ENCODE measurements around the gene FGFBP2. TPM values are rescaled to one million over a fixed set of nuclear protein-coding genes. Genes with fewer than 3 reads are reported as not detected.
A peak's percentile ranks its signal among the peaks of the same experiment; 100 is the strongest.

Gene FGFBP2, protein sequence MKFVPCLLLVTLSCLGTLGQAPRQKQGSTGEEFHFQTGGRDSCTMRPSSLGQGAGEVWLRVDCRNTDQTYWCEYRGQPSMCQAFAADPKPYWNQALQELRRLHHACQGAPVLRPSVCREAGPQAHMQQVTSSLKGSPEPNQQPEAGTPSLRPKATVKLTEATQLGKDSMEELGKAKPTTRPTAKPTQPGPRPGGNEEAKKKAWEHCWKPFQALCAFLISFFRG
- polyA plus RNA-seq (2011; rRNA removed) (not detected in 2 replicates), polyA minus RNA-seq (2011; rRNA and poly(A)+ RNA removed) (not detected in 2 replicates)

DNA sequence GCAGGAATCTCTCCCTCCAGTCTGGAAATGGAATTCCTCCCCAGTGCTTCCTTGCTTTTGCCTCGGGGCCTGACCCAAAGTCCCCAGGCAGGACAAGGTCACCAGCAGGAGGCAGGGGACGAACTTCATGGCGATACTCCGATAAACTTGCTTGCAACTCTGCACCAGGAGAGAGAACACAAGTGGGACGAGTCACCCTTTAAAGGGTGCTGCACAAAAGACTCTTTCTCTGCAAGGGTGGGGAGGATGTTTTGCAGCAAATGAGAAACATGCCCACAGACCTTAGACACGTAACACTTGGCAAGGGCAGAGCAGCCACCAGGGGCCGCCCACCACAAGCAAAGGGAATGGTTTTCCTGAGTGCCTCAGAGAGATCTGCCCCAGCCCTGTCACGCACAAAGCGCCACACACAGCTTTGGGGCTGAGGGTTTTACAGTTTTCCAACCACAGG is at the start of gene FGFBP2:
TSS of gene FGFBP2 (minus strand) at position 175 of the 451 bp plus-strand sequence. CDS start at position 129, 46 bp downstream.
- no peak for DNase-seq (ENCODE audit: low read depth)
- Histone ChIP-seq H3K36me3 (ENCODE audit: control insufficient read depth, insufficient read depth, low read length) (no peaks in the 10 kb centered on the region), H3K27me3 (ENCODE audit: control insufficient read depth, insufficient read depth, low read length) (peaks cover 6% of the 10 kb centered on the region), H3K4me3 (ENCODE audit: low read depth, low read length) (no peak within 1 kb of the TSS)
- POLR2A ChIA-PET, result no interaction called here
- TF ChIP-seq, protein P1, sequence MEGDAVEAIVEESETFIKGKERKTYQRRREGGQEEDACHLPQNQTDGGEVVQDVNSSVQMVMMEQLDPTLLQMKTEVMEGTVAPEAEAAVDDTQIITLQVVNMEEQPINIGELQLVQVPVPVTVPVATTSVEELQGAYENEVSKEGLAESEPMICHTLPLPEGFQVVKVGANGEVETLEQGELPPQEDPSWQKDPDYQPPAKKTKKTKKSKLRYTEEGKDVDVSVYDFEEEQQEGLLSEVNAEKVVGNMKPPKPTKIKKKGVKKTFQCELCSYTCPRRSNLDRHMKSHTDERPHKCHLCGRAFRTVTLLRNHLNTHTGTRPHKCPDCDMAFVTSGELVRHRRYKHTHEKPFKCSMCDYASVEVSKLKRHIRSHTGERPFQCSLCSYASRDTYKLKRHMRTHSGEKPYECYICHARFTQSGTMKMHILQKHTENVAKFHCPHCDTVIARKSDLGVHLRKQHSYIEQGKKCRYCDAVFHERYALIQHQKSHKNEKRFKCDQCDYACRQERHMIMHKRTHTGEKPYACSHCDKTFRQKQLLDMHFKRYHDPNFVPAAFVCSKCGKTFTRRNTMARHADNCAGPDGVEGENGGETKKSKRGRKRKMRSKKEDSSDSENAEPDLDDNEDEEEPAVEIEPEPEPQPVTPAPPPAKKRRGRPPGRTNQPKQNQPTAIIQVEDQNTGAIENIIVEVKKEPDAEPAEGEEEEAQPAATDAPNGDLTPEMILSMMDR (IDR thresholded peaks at IDR 0.05; ENCODE audit: insufficient read depth, low read depth, low read length), result peak; percentile 58
- CTCF ChIA-PET, result interaction anchor here (0.6 to 4.4 kb wide), 10 partner anchors 23 to 301 kb away, joined by 3 to 38 read pairs (median 4); no protein-coding TSS in a partner anchor

DNA sequence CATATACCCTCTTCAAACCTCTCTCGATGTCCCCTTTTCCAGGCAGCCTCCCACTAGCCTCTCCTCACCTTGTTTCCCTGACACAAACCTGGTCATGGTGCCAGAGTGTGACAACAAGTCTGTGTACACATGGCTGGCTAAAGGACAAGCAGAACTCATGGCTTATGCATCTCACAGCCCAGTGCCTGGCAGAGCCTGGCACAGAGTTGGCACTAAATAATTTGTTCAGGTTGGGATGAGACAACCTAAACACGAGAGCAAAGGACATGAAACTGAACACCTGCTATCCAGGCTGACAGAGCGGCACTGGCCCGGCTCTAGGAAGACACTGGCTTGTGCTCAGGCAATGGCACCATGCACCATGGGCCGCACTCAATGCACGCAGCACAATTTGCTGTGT is 48.2 kb upstream of the FGFBP2 start:
- peaks cover 3% of the 10 kb centered on the region for H3K27me3 ChIP-seq (ENCODE audit: control insufficient read depth, insufficient read depth, low read length)
- ChIA-PET CTCF (interaction anchor here (1.2 kb wide), 1 partner anchor 55 kb away, joined by 3 read pairs; no protein-coding TSS in a partner anchor), POLR2A (no interaction called here)
- no peak overlapping the region for H3K4me3 ChIP-seq (ENCODE audit: low read depth, low read length)
- no peak for DNase-seq (ENCODE audit: low read depth)
- H3K36me3 ChIP-seq (ENCODE audit: control insufficient read depth, insufficient read depth, low read length), result no peaks in the 10 kb centered on the region
- TF ChIP-seq, protein P1 (IDR thresholded peaks at IDR 0.05; ENCODE audit: insufficient read depth, low read depth, low read length), result no peak

DNA sequence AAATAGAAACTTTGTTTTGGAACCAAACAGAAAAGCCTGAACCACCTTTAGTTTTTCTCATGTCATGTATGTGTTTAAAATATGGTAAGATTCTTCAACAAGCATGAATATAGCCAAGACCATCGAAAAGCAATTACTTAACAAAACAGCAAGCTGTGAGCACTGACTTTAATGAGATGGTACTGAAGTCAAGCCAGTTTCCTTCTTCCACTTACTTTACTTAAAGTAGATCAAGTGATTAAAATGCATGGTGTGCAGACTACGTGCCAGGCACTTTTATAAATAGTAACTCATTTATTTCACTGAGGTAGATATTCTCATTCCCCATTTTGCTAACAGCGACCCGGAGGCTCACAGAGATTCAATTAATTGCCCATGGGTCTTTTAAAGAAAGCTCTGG is 46.2 kb upstream of the FGFBP2 start:
- no peak overlapping the region for H3K4me3 ChIP-seq (ENCODE audit: low read depth, low read length)

DNA sequence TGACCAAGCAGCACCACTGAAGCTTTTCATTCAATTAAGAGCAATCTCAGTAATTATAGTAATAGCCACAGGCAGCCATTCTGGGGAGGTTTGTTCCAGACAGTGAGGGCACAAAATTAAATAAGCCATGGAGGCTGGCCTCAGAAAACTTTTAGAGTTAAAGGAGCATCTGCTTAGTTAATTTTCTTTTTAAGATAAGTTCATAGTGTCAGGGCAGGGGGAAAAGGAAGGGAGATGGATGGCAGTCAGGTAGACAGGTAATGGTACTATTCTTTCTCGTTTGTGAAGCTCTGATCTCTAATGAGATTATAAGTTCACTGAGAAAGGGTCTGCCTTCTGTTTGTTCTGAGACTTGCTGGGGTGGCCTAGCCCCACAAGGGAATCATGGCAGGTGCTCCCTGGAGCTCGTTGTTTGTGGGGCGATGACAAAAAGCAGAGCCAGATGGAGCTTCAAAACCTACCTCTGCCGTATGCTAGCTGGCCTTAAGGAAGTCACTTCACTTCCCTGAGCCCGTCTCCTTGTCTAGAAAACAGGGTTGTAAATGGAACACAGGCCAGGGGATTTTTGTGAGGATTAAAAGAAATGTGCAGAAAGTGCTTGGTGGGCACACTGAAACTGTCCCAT is 44.6 kb upstream of the FGFBP2 start:
- ChIA-PET CTCF (interaction anchor here (4.5 kb wide), 1 partner anchor 125 kb away, joined by 25 read pairs; no protein-coding TSS in a partner anchor), POLR2A (no interaction called here)

More for the DNA sequence above, 46.2 kb upstream of the FGFBP2 start:
- POLR2A ChIA-PET, result no interaction called here
- H3K27me3 ChIP-seq (ENCODE audit: control insufficient read depth, insufficient read depth, low read length), result peaks cover 3% of the 10 kb centered on the region
- DNase-seq (ENCODE audit: low read depth), result no peak
- CTCF ChIA-PET, result interaction anchor here (1.8 to 4.5 kb wide), 2 partner anchors 8 to 127 kb away, joined by 7 to 25 read pairs; no protein-coding TSS in a partner anchor
- no peaks in the 10 kb centered on the region for H3K36me3 ChIP-seq (ENCODE audit: control insufficient read depth, insufficient read depth, low read length)
- TF ChIP-seq, protein P1 (IDR thresholded peaks at IDR 0.05; ENCODE audit: insufficient read depth, low read depth, low read length), result no peak

More for the DNA sequence above, 44.6 kb upstream of the FGFBP2 start:
- no peak for DNase-seq (ENCODE audit: low read depth)
- no peaks in the 10 kb centered on the region for H3K36me3 ChIP-seq (ENCODE audit: control insufficient read depth, insufficient read depth, low read length)
- H3K4me3 ChIP-seq (ENCODE audit: low read depth, low read length), result no peak overlapping the region
- TF ChIP-seq, protein P1 (IDR thresholded peaks at IDR 0.05; ENCODE audit: insufficient read depth, low read depth, low read length), result no peak
- peaks cover 2% of the 10 kb centered on the region for H3K27me3 ChIP-seq (ENCODE audit: control insufficient read depth, insufficient read depth, low read length)
